Keratinocyte (primary cell): ENCODE data around the gene DNAH11. TPM values are rescaled to one million over a fixed set of nuclear protein-coding genes. Genes with fewer than 3 reads are reported as not detected.

Experiments
- DNase-seq: peaks from one replicate; pipeline ENCODE4 v3.0.0-alpha.2; 2011; ENCODE audit warnings: low read depth, missing footprints, low spot score
- FAIRE-seq: peaks from 2 replicates; lab custom pipeline; 2011; peaks lifted over from hg19 to GRCh38; lab: Jason Lieb, UNC
- H2AFZ ChIP-seq: 2 replicates; pipeline ENCODE4 v1.6.0; 2012; ENCODE audit warnings: low read length, control low read depth, inconsistent platforms; ENCODE audit not compliant: control insufficient read depth
- H3K27ac ChIP-seq: 2 replicates; pipeline ENCODE4 v1.5.1; 2011; ENCODE audit warnings: low read length; ENCODE audit not compliant: control insufficient read depth, insufficient read depth
- H3K27me3 ChIP-seq: 3 replicates; pipeline ENCODE4 v1.6.0; 2011; ENCODE audit warnings: low read length; ENCODE audit not compliant: control insufficient read depth, insufficient read depth; ENCODE audit errors: extremely low read depth
- H3K36me3 ChIP-seq, 2 experiments: 2 replicates in 1 of 2; 3 replicates in 1 of 2; pipeline ENCODE4 v1.5.1; 2011; ENCODE audit warnings: low read length in 2 of 2, mild to moderate bottlenecking in 1 of 2; ENCODE audit not compliant: control insufficient read depth in 2 of 2, insufficient read depth in 2 of 2; ENCODE audit errors: extremely low read depth in 1 of 2
- H3K4me1 ChIP-seq: 3 replicates; pipeline ENCODE4 v1.5.1; 2011; ENCODE audit warnings: low read length; ENCODE audit not compliant: control insufficient read depth, insufficient read depth; ENCODE audit errors: extremely low read depth
- H3K4me2 ChIP-seq: 3 replicates; pipeline ENCODE4 v1.6.0; 2011; ENCODE audit warnings: low read depth, low read length; ENCODE audit not compliant: control insufficient read depth, insufficient read depth; ENCODE audit errors: extremely low read depth
- H3K4me3 ChIP-seq, 3 experiments: fragments of 200-600 bp in 1 of 3; sonication (generic) in 1 of 3; 2 replicates in 2 of 3; 3 replicates in 1 of 3; pipeline ENCODE4 v1.5.1; 2011 to 2016; ENCODE audit warnings: low read length in 3 of 3, mild to moderate bottlenecking in 3 of 3, control low read depth in 2 of 3, inconsistent platforms in 1 of 3, low read depth in 1 of 3, mixed read lengths in 1 of 3, mixed run types in 1 of 3, moderate library complexity in 1 of 3; ENCODE audit not compliant: control insufficient read depth in 2 of 3, insufficient read depth in 2 of 3; ENCODE audit errors: extremely low read depth in 1 of 3
- H3K79me2 ChIP-seq: 2 replicates; pipeline ENCODE4 v1.6.0; 2012; ENCODE audit warnings: low read length; ENCODE audit not compliant: control insufficient read depth, insufficient read depth
- H3K9ac ChIP-seq: 3 replicates; pipeline ENCODE4 v1.6.0; 2011; ENCODE audit warnings: low read length; ENCODE audit not compliant: control insufficient read depth, insufficient read depth; ENCODE audit errors: extremely low read depth
- H3K9me1 ChIP-seq: 3 replicates; pipeline ENCODE4 v1.6.0; 2011; ENCODE audit warnings: low read length; ENCODE audit not compliant: control insufficient read depth, insufficient read depth; ENCODE audit errors: extremely low read depth
- H3K9me3 ChIP-seq: 2 replicates; pipeline ENCODE4 v1.5.1; 2012; ENCODE audit warnings: low read depth, low read length; ENCODE audit not compliant: control insufficient read depth
- H4K20me1 ChIP-seq: 3 replicates; pipeline ENCODE4 v1.6.0; 2011; ENCODE audit warnings: low read length; ENCODE audit not compliant: control insufficient read depth, insufficient read depth; ENCODE audit errors: extremely low read depth
- EZH2 ChIP-seq: IDR thresholded peaks from one replicate; pipeline ENCODE4 v1.6.1; 2012; ENCODE audit warnings: inconsistent platforms, mild to moderate bottlenecking, low read length, moderate library complexity
- dilution Hi-C: fragments of 300-500 bp; cut with MboI; formaldehyde crosslinking; loops from one replicate; pipeline ENCODE4 v1.7.0; 2020; ENCODE audit warnings: low sequenced_read_pairs; ENCODE audit not compliant: extremely low pct_ligation_motif_present
- polyA plus RNA-seq, 5 experiments: library from polyadenylated mRNA; depleted of rRNA in 3 of 5; stranded (reverse) in 3 of 5; stranded (forward) in 1 of 5; unstranded in 1 of 5; fragments of >200 nt; gene quantifications; 1 replicate in 1 of 5; 2 replicates in 3 of 5; 3 replicates in 1 of 5; pipeline versions ENCODE4 v1.2.1 to v1.2.3, GENCODE V29; 2011 to 2012; ENCODE audit warnings: missing spikeins in 2 of 5, low read depth in 1 of 5, low replicate concordance in 1 of 5
- TF ChIP-seq, protein P1 (sequence below), 3 experiments: IDR thresholded peaks in 1 of 3; conservative IDR thresholded peaks in 1 of 3; optimal IDR thresholded peaks in 1 of 3; 2 replicates in 2 of 3; 3 replicates in 1 of 3; pipeline versions ENCODE3 to v1.5.1; 2011; ENCODE audit warnings: low read length in 3 of 3, mild to moderate bottlenecking in 3 of 3, moderate library complexity in 2 of 3, control low read depth in 1 of 3, inconsistent platforms in 1 of 3; ENCODE audit not compliant: insufficient read depth in 2 of 3; ENCODE audit errors: extremely low read depth in 1 of 3

The DNAH11 gene
- polyA plus RNA-seq, 1 donor (not counting 4 experiments of a cell fraction or from before 2014, with no cell fraction given): 0.21 TPM

DNA sequence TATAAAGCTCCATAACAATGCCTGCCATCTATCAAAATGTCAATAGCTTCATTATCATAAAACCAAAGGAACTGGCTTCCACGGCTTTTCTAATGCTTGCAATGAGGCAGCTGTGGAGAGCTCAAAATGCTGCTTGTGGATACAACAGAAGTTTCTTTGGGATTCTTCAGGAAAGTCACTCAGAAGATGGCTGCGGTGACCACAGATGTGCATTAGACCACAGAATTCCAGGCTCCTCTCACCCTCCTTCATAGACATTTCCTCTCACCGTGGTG lies 325.7 kb downstream of the DNAH11 start:
- Histone ChIP-seq H3K9ac (no peak overlapping the region), H3K9me1 (no peaks in the 10 kb centered on the region), H3K79me2 (no peaks in the 10 kb centered on the region), H3K4me2 (no peak overlapping the region), H3K9me3 (no peaks in the 10 kb centered on the region), H3K27ac (no peak overlapping the region), H3K27me3 (no peaks in the 10 kb centered on the region), H3K36me3 (no peaks in the 10 kb centered on the region), H2AFZ (no peak overlapping the region), H3K4me3 (no peak overlapping the region), H4K20me1 (no peaks in the 10 kb centered on the region), H3K4me1 (no peaks in the 10 kb centered on the region)
- no peak for DNase-seq
- TF ChIP-seq EZH2: no peak
- TF ChIP-seq, protein P1, sequence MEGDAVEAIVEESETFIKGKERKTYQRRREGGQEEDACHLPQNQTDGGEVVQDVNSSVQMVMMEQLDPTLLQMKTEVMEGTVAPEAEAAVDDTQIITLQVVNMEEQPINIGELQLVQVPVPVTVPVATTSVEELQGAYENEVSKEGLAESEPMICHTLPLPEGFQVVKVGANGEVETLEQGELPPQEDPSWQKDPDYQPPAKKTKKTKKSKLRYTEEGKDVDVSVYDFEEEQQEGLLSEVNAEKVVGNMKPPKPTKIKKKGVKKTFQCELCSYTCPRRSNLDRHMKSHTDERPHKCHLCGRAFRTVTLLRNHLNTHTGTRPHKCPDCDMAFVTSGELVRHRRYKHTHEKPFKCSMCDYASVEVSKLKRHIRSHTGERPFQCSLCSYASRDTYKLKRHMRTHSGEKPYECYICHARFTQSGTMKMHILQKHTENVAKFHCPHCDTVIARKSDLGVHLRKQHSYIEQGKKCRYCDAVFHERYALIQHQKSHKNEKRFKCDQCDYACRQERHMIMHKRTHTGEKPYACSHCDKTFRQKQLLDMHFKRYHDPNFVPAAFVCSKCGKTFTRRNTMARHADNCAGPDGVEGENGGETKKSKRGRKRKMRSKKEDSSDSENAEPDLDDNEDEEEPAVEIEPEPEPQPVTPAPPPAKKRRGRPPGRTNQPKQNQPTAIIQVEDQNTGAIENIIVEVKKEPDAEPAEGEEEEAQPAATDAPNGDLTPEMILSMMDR (optimal IDR thresholded peaks at IDR 0.05 in 1 of 3, IDR thresholded peaks at IDR 0.05 in 1 of 3, conservative IDR thresholded peaks at IDR 0.05 in 1 of 3; ENCODE audit: extremely low read depth in 1 of 3, insufficient read depth in 2 of 3, low read length in 3 of 3): no peak
- dilution Hi-C loops: no loop called here
- FAIRE-seq: no peak

DNA sequence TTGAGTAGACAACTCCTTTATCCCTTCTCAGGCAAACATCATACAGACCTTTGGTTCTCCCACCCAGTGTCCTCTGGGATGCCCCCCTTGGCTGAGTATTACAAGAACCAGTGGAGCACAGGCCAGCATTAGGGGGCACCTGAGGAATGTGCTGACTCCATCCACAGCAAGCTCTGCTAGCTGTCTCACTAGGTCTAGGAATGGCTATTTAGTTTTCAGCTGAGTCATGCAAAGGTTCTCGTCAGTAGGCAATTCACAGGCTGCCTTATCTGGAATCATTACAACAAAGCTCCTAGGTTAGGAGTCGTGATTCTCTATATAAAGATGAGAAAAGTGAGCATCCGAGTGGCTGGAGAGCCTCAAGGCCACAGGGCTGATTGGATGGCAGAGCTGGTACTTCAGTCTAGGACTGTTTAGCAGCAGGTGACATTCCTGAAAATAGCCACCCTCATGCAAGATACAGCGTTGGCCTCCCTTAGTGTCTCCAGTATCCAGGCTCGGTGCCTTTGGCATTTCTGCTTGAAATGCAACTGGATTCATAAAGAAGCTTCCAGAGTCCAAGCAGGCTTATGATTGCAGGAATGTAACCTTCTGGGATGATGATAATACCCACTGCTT lies 327.1 kb downstream of the DNAH11 start:
- H4K20me1 ChIP-seq: no peaks in the 10 kb centered on the region
- no peak for TF ChIP-seq EZH2
- TF ChIP-seq, protein P1 (optimal IDR thresholded peaks at IDR 0.05 in 1 of 3, IDR thresholded peaks at IDR 0.05 in 1 of 3, conservative IDR thresholded peaks at IDR 0.05 in 1 of 3; ENCODE audit: extremely low read depth in 1 of 3, insufficient read depth in 2 of 3, low read length in 3 of 3): no peak
- no peak for DNase-seq
- no peaks in the 10 kb centered on the region for H3K9me1 ChIP-seq
- FAIRE-seq: no peak
- H3K4me3 ChIP-seq: no peak overlapping the region
- H3K36me3 ChIP-seq: no peaks in the 10 kb centered on the region
- H3K27ac ChIP-seq: no peak overlapping the region
- H3K79me2 ChIP-seq: no peaks in the 10 kb centered on the region
- no peaks in the 10 kb centered on the region for H3K4me1 ChIP-seq
- no peak overlapping the region for H3K9ac ChIP-seq
- H2AFZ ChIP-seq: no peak overlapping the region
- dilution Hi-C loops: no loop called here
- H3K4me2 ChIP-seq: no peak overlapping the region
- no peaks in the 10 kb centered on the region for H3K9me3 ChIP-seq
- no peaks in the 10 kb centered on the region for H3K27me3 ChIP-seq
